ENCODE data around the gene COL23A1.

DNA sequence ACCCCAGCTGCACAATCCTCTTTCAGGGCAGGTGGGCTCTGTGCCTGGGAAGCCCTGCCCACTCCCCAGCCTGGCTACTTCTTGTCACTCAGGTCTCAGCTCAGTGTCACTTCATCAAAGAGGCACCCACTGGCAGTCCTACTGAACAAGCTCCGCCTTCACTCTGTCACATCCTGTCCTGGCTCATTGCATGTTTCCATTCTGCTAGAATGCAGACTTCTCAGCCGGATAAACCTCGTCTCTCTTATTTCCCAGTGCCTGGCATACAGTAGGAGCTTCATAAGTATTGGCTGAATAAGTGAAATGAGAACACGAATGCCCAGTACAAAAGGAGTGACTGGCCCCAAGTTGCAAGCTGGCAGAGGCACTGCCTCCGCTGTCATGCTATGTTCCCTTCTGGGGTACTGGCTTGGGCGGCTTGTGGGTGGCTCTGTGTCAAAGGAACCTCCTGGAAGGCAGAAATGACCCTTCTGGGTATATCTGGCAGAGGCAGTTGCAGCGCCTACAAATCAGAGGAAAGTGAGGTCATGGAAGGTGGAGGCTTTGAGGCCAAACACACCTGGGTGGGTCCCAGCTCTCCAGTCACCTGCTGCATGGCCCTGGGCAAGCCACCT lies 259.3 kb downstream of the COL23A1 start:
- TF ChIP-seq, protein P1, sequence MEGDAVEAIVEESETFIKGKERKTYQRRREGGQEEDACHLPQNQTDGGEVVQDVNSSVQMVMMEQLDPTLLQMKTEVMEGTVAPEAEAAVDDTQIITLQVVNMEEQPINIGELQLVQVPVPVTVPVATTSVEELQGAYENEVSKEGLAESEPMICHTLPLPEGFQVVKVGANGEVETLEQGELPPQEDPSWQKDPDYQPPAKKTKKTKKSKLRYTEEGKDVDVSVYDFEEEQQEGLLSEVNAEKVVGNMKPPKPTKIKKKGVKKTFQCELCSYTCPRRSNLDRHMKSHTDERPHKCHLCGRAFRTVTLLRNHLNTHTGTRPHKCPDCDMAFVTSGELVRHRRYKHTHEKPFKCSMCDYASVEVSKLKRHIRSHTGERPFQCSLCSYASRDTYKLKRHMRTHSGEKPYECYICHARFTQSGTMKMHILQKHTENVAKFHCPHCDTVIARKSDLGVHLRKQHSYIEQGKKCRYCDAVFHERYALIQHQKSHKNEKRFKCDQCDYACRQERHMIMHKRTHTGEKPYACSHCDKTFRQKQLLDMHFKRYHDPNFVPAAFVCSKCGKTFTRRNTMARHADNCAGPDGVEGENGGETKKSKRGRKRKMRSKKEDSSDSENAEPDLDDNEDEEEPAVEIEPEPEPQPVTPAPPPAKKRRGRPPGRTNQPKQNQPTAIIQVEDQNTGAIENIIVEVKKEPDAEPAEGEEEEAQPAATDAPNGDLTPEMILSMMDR (IDR thresholded peaks at IDR 0.05), result no peak
- TF ChIP-seq EP300 (IDR thresholded peaks at IDR 0.05) (no peak), POLR2A (IDR thresholded peaks at IDR 0.05; ENCODE audit: low read depth) (no peak)
